ENCODE data around the gene FAF1. TPM values are rescaled to one million over a fixed set of nuclear protein-coding genes. Genes with fewer than 3 reads are reported as not detected.

FAF1 gene
- total RNA-seq, 1 experiment from 2014 or later: 73.2 TPM

- TF ChIP-seq ATF3 (IDR thresholded peaks at IDR 0.05) (no peak), CTCF (IDR thresholded peaks at IDR 0.05 in 2 of 3, conservative IDR thresholded peaks at IDR 0.05 in 1 of 3; ENCODE audit: borderline replicate concordance in 1 of 3, insufficient read depth in 1 of 3, low read depth in 2 of 3, low read length in 2 of 3) (no peak), CEBPB (IDR thresholded peaks at IDR 0.05; ENCODE audit: low read depth) (no peak), TCF7L2 (IDR thresholded peaks at IDR 0.05; ENCODE audit: borderline replicate concordance, extremely low read depth, insufficient read depth, insufficient read length) (no peak), ZNF274 (IDR thresholded peaks at IDR 0.05; ENCODE audit: low read depth, low read length) (no peak), ELF1 (IDR thresholded peaks at IDR 0.05; ENCODE audit: borderline replicate concordance, low read depth) (no peak), YY1 (IDR thresholded peaks at IDR 0.05; ENCODE audit: extremely low read depth, insufficient replicate concordance, low read depth, low read length) (no peak), ZBTB33 (IDR thresholded peaks at IDR 0.05; ENCODE audit: extremely low read depth, insufficient replicate concordance, low read length) (no peak), POLR2AphosphoS5 (IDR thresholded peaks at IDR 0.05; ENCODE audit: low read depth, low read length) (no peak)
- Histone ChIP-seq H2AFZ (ENCODE audit: low read depth, low read length, poor library complexity, severe bottlenecking) (no peak overlapping the region), H3K27ac (ENCODE audit: low read depth, low read length) (no peak overlapping the region), H3K4me2 (ENCODE audit: low read length) (no peak overlapping the region), H3K79me2 (ENCODE audit: insufficient read depth, low read length) (no peaks in the 10 kb centered on the region), H3K4me3 (replicated peaks in 1 of 2; ENCODE audit: low read depth in 1 of 2, low read length in 2 of 2) (no peak overlapping the region), H3K9me3 (ENCODE audit: control insufficient read depth in 1 of 2, insufficient read depth in 1 of 2, low read depth in 1 of 2, low read length in 2 of 2) (no peaks in the 10 kb centered on the region), H3K36me3 (ENCODE audit: control insufficient read depth in 1 of 2, insufficient read depth in 2 of 2, low read length in 2 of 2) (no peaks in the 10 kb centered on the region), H3K4me1 (ENCODE audit: control insufficient read depth in 1 of 2, insufficient read depth in 2 of 2, low read length in 2 of 2) (no peaks in the 10 kb centered on the region), H3K9me2 (ENCODE audit: insufficient read depth) (no peaks in the 10 kb centered on the region), H3K9ac (ENCODE audit: low read length) (no peak overlapping the region), H4K20me1 (ENCODE audit: insufficient read depth) (no peaks in the 10 kb centered on the region; the same call in 1 of the 2 replicates), H3K27me3 (ENCODE audit: insufficient read depth, low read length) (no peaks in the 10 kb centered on the region)
- BruUV-seq (replicated peaks): no TSS peak
- DNase-seq (ENCODE audit: low read depth, low spot score) (no peak), ATAC-seq (no peak)
- ChIA-PET CTCF (no interaction called here), RAD21 (ENCODE audit: low non-redundant PET in 1 of 2, low total read pairs in 2 of 2, uncharacterized antibody in 2 of 2, unreplicated experiment in 2 of 2) (no interaction called here), POLR2A (no interaction called here)
- intact Hi-C loops (cut with micrococcal nuclease): no loop called here
These were observed 406.1 kb downstream of the FAF1 start for GRCh38 chr1:50553921-50554320.
